GM18526 (cell line): ENCODE measurements around the gene PPP1R7.

Experiments
- POLR2A ChIP-seq: IDR thresholded peaks from 3 replicates; pipeline ENCODE4 v1.6.1; 2011; ENCODE audit not compliant: insufficient read length; ENCODE audit errors: extremely low read depth

PPP1R7 gene

DNA sequence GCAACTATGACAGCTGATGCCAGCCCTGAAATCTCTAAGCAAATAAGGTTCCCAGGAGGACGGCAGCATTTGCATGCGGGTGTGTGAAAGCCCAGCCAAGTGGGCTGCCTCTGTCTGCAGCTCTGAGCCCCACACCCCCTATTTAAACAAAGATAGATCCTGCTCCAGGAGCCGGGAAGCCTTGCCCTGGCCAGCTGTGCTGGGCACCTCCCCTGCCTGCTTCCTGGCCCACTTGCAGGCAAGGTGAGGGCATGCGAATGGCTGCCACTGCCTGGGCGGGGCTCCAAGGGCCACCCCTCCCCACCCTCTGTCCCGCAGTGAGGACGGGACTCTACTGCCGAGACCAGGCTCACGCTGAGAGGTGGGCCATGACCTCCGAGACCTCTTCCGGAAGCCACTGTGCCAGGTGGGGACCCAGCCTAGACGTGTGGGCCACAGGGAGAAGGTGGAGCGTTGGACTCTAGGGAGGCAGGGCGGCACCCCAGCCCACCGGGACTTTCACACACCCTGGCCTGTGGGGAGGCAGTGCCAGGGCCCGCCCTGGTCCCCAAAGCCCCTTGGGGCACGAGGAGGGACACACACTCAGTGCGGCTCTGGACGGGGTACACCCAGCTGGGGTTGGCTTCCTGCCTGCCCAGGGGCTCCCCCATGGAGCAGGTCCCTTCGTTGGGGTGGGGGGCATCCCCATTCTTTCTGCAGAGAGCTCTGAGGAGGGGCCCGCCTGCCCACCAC is 38.3 kb downstream of the PPP1R7 start, which contains the start of gene ANO7:
ANO7 (plus strand) TSS at position 317 of the 732 bp plus-strand sequence. CDS start 1,387 bp downstream, outside the sequence.
- no peak for TF ChIP-seq POLR2A

DNA sequence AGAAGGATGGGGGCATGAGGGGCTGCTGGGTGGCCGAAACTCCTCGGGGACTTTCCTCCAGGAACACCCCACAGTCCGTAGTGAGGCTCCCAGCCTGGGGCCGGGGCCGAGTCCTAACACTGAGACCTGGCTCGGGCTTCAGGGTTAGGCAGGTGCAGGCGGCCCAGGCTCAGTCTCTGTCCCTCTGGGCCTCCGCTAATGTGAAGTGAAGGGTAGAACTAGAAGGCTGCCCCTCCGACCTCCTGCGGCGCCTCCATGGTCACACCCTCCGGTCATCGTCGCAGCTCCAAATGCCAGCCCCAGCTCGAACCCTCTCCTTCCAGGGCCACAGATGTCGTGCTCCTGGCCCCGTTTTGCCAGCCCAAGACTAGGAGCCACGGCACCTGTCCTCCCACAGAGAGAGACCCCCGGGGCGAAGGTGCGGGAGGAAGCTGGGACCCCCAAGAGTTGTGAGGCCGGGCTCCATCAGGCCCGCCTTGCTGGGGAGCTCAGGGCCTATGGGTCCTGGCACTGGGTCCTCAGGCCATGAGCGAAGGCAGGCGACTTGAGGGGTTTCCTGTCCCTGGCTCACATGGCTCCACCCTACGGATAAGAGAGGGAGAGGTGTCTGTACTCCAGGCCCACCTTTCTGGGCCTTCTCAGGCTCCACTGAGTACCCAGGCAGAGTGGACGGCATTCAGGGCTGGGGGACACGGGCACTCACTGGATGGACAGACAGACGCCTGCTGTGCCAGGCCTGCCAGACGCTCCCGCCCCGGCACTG is 39.0 kb downstream of the PPP1R7 start:
- TF ChIP-seq POLR2A: no peak

GRCh38 chr2:241189856-241190201 is 39.6 kb downstream of the PPP1R7 start:
- no peak for TF ChIP-seq POLR2A

- no peak for TF ChIP-seq POLR2A
Measured at GRCh38 chr2:241190291-241190981, 40.2 kb downstream of the PPP1R7 start.

GRCh38 chr2:241191081-241191480 is 40.8 kb downstream of the PPP1R7 start:
- no peak for TF ChIP-seq POLR2A

- no peak for TF ChIP-seq POLR2A
Measured at GRCh38 chr2:241193271-241193670, 43.0 kb downstream of the PPP1R7 start.

GRCh38 chr2:241194811-241195210 is 44.5 kb downstream of the PPP1R7 start:
- TF ChIP-seq POLR2A: no peak

GRCh38 chr2:241195506-241196130 is 45.4 kb downstream of the PPP1R7 start:
- no peak for TF ChIP-seq POLR2A

DNA sequence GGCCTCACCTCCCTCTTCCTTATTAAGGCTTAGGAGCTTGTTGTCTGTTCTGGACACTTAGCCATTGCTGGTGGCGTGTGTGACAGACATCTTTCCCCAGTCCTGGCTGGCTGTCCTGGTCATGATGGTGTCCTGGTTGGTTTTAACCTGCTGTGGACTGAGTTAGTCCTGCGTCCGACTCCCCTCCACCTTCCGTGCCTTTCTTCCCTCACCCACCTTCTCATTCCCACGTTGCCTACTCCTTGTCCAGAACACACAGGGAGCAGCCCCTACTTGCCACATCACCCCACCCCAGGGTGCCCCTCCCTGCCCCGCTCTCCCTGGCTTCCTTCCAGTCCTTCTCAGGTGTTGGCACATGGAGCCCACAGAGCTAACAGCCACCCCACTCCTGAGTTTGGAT is 47.7 kb downstream of the PPP1R7 start:
- TF ChIP-seq POLR2A: no peak

- TF ChIP-seq POLR2A: no peak
Measured at GRCh38 chr2:241198381-241199279, 48.4 kb downstream of the PPP1R7 start.

DNA sequence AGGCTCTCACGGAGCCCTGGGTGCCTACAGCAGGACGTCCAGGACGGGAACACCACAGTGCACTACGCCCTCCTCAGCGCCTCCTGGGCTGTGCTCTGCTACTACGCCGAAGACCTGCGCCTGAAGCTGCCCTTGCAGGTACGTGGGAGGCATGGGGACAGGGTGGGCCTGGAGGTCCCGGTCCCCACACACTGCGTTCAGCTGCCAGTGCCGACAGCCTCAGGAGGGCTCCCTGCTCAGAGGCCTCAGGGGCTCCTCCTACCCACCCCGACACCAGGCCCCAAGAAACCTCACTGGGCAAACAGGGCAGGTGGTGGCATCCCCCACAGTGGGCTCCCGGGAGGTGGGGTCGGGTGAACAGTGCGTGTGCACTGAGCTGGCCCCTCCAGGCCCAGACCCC is 49.0 kb downstream of the PPP1R7 start:
- no peak for TF ChIP-seq POLR2A

GRCh38 chr2:241199897-241200821 is 49.9 kb downstream of the PPP1R7 start:
- no peak for TF ChIP-seq POLR2A

DNA sequence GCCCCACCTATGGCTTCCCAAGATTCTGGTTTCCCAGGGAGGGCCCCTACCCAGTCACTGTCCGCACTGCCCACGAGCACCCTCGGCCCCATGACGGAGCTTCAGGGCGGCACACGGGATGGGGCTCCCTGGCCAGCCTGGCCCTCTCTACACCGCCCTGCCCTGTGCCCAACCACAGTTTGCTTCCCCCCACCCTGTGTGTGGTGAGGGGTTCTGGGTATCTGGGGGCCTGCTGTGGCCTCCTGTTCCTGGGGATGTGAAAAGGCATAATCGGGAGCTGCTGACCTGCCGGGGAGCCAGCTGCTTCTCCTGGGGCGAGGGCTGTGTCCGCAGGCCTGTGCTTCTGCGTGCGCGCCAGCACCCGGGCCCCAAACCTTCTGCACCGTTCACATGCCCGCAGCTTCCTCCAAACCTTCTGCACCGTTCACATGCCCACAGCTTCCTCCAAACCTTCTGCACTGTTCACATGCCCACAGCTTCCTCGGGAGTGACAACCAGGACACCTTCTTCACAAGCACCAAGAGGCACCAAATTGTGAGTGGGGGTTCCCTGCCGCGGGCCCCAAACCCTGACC is 50.6 kb downstream of the PPP1R7 start:
- no peak for TF ChIP-seq POLR2A
